ENCODE results near the gene COQ7.
A peak's percentile ranks its signal among the peaks of the same experiment; 100 is the strongest.

The COQ7 gene

GRCh38 chr16:19095654-19096053 lies 28.2 kb downstream of the COQ7 start:
- H3K27ac ChIP-seq: peak overlapping the region; percentile 17; the same call in 1 of the 2 replicates
- peak; percentile 55 for DNase-seq (ENCODE audit: low spot score)
- no peak for TF ChIP-seq CTCF (conservative IDR thresholded peaks at IDR 0.05; ENCODE audit: low read depth)
- ChIA-PET POLR2A (ENCODE audit: low non-redundant PET) (no interaction called here), CTCF (interaction anchor here (0.7 to 1.8 kb wide), 3 partner anchors 10 to 1755 kb away, joined by 4 to 9 read pairs (median 4); no protein-coding TSS in a partner anchor)

- no peak for DNase-seq (ENCODE audit: low spot score)
- POLR2A ChIA-PET (ENCODE audit: low non-redundant PET): no interaction called here
- CTCF ChIA-PET: no interaction called here
- no peak overlapping the region for H3K27ac ChIP-seq
- TF ChIP-seq CTCF (conservative IDR thresholded peaks at IDR 0.05; ENCODE audit: low read depth): no peak
These were observed 30.8 kb downstream of the COQ7 start for GRCh38 chr16:19098173-19098572.

- DNase-seq (ENCODE audit: low spot score): no peak
- POLR2A ChIA-PET (ENCODE audit: low non-redundant PET): interaction anchor here (0.6 kb wide), 1 partner anchor 34 kb away, joined by 4 read pairs; no protein-coding TSS in a partner anchor
- CTCF ChIA-PET: no interaction called here
- no peak for TF ChIP-seq CTCF (conservative IDR thresholded peaks at IDR 0.05; ENCODE audit: low read depth)
- H3K27ac ChIP-seq: no peak overlapping the region
These were observed 34.9 kb downstream of the COQ7 start for GRCh38 chr16:19102187-19102872.

GRCh38 chr16:19104607-19105006 lies 37.2 kb downstream of the COQ7 start:
- TF ChIP-seq CTCF (conservative IDR thresholded peaks at IDR 0.05; ENCODE audit: low read depth): no peak
- ChIA-PET POLR2A (ENCODE audit: low non-redundant PET) (no interaction called here), CTCF (no interaction called here)
- no peak overlapping the region for H3K27ac ChIP-seq
- no peak for DNase-seq (ENCODE audit: low spot score)

GRCh38 chr16:19105131-19105530 lies 37.7 kb downstream of the COQ7 start:
- ChIA-PET POLR2A (ENCODE audit: low non-redundant PET) (no interaction called here), CTCF (no interaction called here)
- H3K27ac ChIP-seq: no peak overlapping the region
- TF ChIP-seq CTCF (conservative IDR thresholded peaks at IDR 0.05; ENCODE audit: low read depth): no peak
- DNase-seq (ENCODE audit: low spot score): no peak

- no peak for DNase-seq (ENCODE audit: low spot score)
- POLR2A ChIA-PET (ENCODE audit: low non-redundant PET): no interaction called here
These were observed 38.6 kb downstream of the COQ7 start for GRCh38 chr16:19105891-19106624.

More at GRCh38 chr16:19105891-19106624, 38.6 kb downstream of the COQ7 start:
- no peak for TF ChIP-seq CTCF (conservative IDR thresholded peaks at IDR 0.05; ENCODE audit: low read depth)
- CTCF ChIA-PET: interaction anchor here (0.6 kb wide), 1 partner anchor 1406 kb away, joined by 3 read pairs; no protein-coding TSS in a partner anchor
- H3K27ac ChIP-seq: no peak overlapping the region

All from RWPE1 (cell line).